OCI-LY7 (cell line): ENCODE results near the gene VAV1. TPM values are rescaled to one million over a fixed set of nuclear protein-coding genes. Genes with fewer than 3 reads are reported as not detected.
A peak's percentile ranks its signal among the peaks of the same experiment; 100 is the strongest.

Experiments used
- BruUV-seq: library from RNA; stranded (reverse); fragments of 400-500 nt; replicated peaks from 2 replicates; lab custom pipeline; 2021; lab: Mats Ljungman, UMichigan
- CTCF ChIA-PET: fragments of 300-600 bp; sonication (Branson Sonifier 250); formaldehyde crosslinking; loops from one replicate; lab custom pipeline; 2022; ENCODE audit warnings: antibody characterized with exemption; ENCODE audit not compliant: unreplicated experiment; lab: Charles Lee
- POLR2A ChIA-PET: fragments of 300-600 bp; sonication (Branson Sonifier 250); formaldehyde crosslinking; loops from one replicate; lab custom pipeline; 2022; ENCODE audit warnings: antibody characterized with exemption; lab: Charles Lee
- DNase-seq: peaks from one replicate; pipeline ENCODE4 v3.0.0-alpha.2; 2015; ENCODE audit warnings: low spot score
- H2AFZ ChIP-seq: fragments of 200-600 bp; sonication (generic), shearing (Covaris generic); 2 replicates; pipeline ENCODE4 v1.6.1; 2014; ENCODE audit warnings: mild to moderate bottlenecking, antibody characterized with exemption, low read length, moderate library complexity
- H3K27ac ChIP-seq: fragments of 200-600 bp; sonication (generic); 2 replicates; pipeline ENCODE4 v1.5.1; 2014; ENCODE audit warnings: mixed run types, low read depth, mild to moderate bottlenecking, moderate library complexity, low read length, inconsistent platforms; ENCODE audit not compliant: poor library complexity, severe bottlenecking
- H3K36me3 ChIP-seq: fragments of 200-600 bp; sonication (generic); 2 replicates; pipeline ENCODE4 v1.6.1; 2014; ENCODE audit warnings: mild to moderate bottlenecking, antibody characterized with exemption, low read length, moderate library complexity, mixed read lengths; ENCODE audit not compliant: insufficient read depth
- H3K4me1 ChIP-seq: fragments of 200-600 bp; sonication (generic); 2 replicates; pipeline ENCODE4 v1.5.1; 2014; ENCODE audit warnings: mild to moderate bottlenecking, low read length; ENCODE audit not compliant: insufficient read depth, poor library complexity, severe bottlenecking
- H3K4me2 ChIP-seq: fragments of 200-600 bp; sonication (generic); 2 replicates; pipeline ENCODE4 v1.6.1; 2014; ENCODE audit warnings: mild to moderate bottlenecking, low read length
- H3K4me3 ChIP-seq: fragments of 200-600 bp; sonication (generic); 2 replicates; pipeline ENCODE4 v1.5.1; 2014; ENCODE audit warnings: mild to moderate bottlenecking, low read depth, low read length; ENCODE audit not compliant: poor library complexity, severe bottlenecking
- H3K79me2 ChIP-seq: fragments of 200-600 bp; sonication (generic); 2 replicates; pipeline ENCODE4 v1.6.1; 2016; ENCODE audit warnings: low read depth, mild to moderate bottlenecking, low read length, moderate library complexity, mixed read lengths; ENCODE audit not compliant: insufficient read depth
- H3K9me2 ChIP-seq: fragments of 200-600 bp; sonication (generic); 2 replicates; pipeline ENCODE4 v1.6.1; 2016; ENCODE audit warnings: mild to moderate bottlenecking, low read length, mixed read lengths; ENCODE audit not compliant: insufficient read depth
- H3K9me3 ChIP-seq: fragments of 200-600 bp; sonication (generic); 2 replicates; pipeline ENCODE4 v1.6.1; 2014; ENCODE audit warnings: mild to moderate bottlenecking, mixed run types, low read length, mixed read lengths
- H4K20me1 ChIP-seq: fragments of 200-600 bp; sonication (generic); 2 replicates; pipeline ENCODE4 v1.6.1; 2014; ENCODE audit warnings: mild to moderate bottlenecking, antibody characterized with exemption, low read length, moderate library complexity, mixed read lengths; ENCODE audit not compliant: insufficient read depth
- CTCF ChIP-seq: fragments of 200-600 bp; sonication (generic); conservative IDR thresholded peaks from 2 replicates; pipeline ENCODE4 v1.5.1; 2014; ENCODE audit warnings: mild to moderate bottlenecking, antibody characterized with exemption, low read length, moderate library complexity, mixed read lengths
- EZH2phosphoT487 ChIP-seq: fragments of 200-600 bp; sonication (generic); IDR thresholded peaks from 2 replicates; pipeline ENCODE4 v1.6.1; 2018; ENCODE audit warnings: low read depth, borderline replicate concordance, mild to moderate bottlenecking, mixed run types, antibody characterized with exemption, low read length, moderate library complexity, mixed read lengths
- intact Hi-C: fragments of 100-400 bp; cut with micrococcal nuclease; formaldehyde crosslinking; loops from one replicate; pipeline ENCODE4 v1.10.0; 2022; ENCODE audit not compliant: unreplicated experiment
- total RNA-seq, 2 experiments: library from RNA; depleted of rRNA in 1 of 2; stranded (reverse); fragments of >200 nt in 1 of 2; shearing (Covaris generic) in 1 of 2; gene quantifications; 2 replicates each; pipeline ENCODE4 v1.2.3, GENCODE V29; 2014 to 2022

VAV1 gene
- total RNA-seq, 2 experiments from 2014 or later = 90.7 to 107 TPM

- Histone ChIP-seq H3K79me2 (no peaks in the 10 kb centered on the region), H3K27ac (no peak overlapping the region), H3K36me3 (peaks cover 49% of the 10 kb centered on the region), H3K4me1 (peaks cover 12% of the 10 kb centered on the region), H2AFZ (no peak overlapping the region), H3K4me2 (no peak overlapping the region), H3K9me3 (no peaks in the 10 kb centered on the region), H3K4me3 (no peak overlapping the region), H3K9me2 (no peaks in the 10 kb centered on the region), H4K20me1 (no peaks in the 10 kb centered on the region)
- no peak for DNase-seq
- BruUV-seq = no TSS peak
- intact Hi-C loops = no loop called here
- TF ChIP-seq EZH2phosphoT487 = no peak
- TF ChIP-seq CTCF = no peak
- ChIA-PET POLR2A (no interaction called here), CTCF (no interaction called here)
Measured at GRCh38 chr19:6750062-6750461, 22.4 kb upstream of the VAV1 start.

GRCh38 chr19:6751189-6751588, 21.3 kb upstream of the VAV1 start:
- Histone ChIP-seq H3K27ac (no peak overlapping the region), H2AFZ (no peak overlapping the region), H3K9me3 (no peaks in the 10 kb centered on the region), H3K4me2 (no peak overlapping the region), H3K79me2 (no peaks in the 10 kb centered on the region), H4K20me1 (no peaks in the 10 kb centered on the region), H3K36me3 (peaks cover 47% of the 10 kb centered on the region), H3K9me2 (no peaks in the 10 kb centered on the region), H3K4me1 (peaks cover 12% of the 10 kb centered on the region), H3K4me3 (no peak overlapping the region)
- no peak for TF ChIP-seq EZH2phosphoT487
- TF ChIP-seq CTCF = no peak
- intact Hi-C loops = no loop called here
- DNase-seq = no peak
- POLR2A ChIA-PET = no interaction called here
- BruUV-seq = no TSS peak
- CTCF ChIA-PET = no interaction called here

- Histone ChIP-seq H3K4me3 (peak overlapping the region; percentile 63), H3K27ac (peak overlapping the region; percentile 50), H2AFZ (peak overlapping the region; percentile 66; the same call in 1 of the 2 replicates), H3K4me1 (peaks cover 12% of the 10 kb centered on the region), H3K4me2 (peak overlapping the region; percentile 75), H3K9me2 (no peaks in the 10 kb centered on the region), H3K9me3 (no peaks in the 10 kb centered on the region), H4K20me1 (no peaks in the 10 kb centered on the region), H3K36me3 (peaks cover 36% of the 10 kb centered on the region), H3K79me2 (no peaks in the 10 kb centered on the region)
- no peak for DNase-seq
- TF ChIP-seq CTCF (no peak), EZH2phosphoT487 (no peak)
- ChIA-PET CTCF (no interaction called here), POLR2A (no interaction called here)
- intact Hi-C loops = loop anchor here (1.0 kb wide), 2 partner anchors 14 to 111 kb away; no protein-coding TSS in a partner anchor
- BruUV-seq = no TSS peak
Measured at GRCh38 chr19:6752256-6753177, 20.0 kb upstream of the VAV1 start.
